Liver (tissue), 9 donors: ENCODE measurements around the gene P3H1. TPM values are rescaled to one million over a fixed set of nuclear protein-coding genes. Genes with fewer than 3 reads are reported as not detected.
"Not testable (repeated sequence)": the region's sequence is repeated elsewhere in the genome, so short reads cannot be mapped to it uniquely, and the experiment has no call there.

Experiments
- DNase-seq: peaks from one replicate; pipeline ENCODE4 v3.0.0-alpha.2; 2017; ENCODE audit warnings: low spot score
- H3K27ac ChIP-seq, 2 donors: one replicate each; pipeline ENCODE4 v1.7.0; 2013; ENCODE audit warnings: inconsistent platforms in 2 of 2, low read length in 2 of 2, control low read depth in 1 of 2, low read depth in 1 of 2, mild to moderate bottlenecking in 1 of 2
- H3K27me3 ChIP-seq, 4 donors: one replicate each; pipeline versions ENCODE4 v1.6.1 to v1.7.0; 2013; ENCODE audit warnings: low read length in 3 of 4, inconsistent platforms in 1 of 4, mild to moderate bottlenecking in 1 of 4, moderate library complexity in 1 of 4; ENCODE audit not compliant: control insufficient read depth in 4 of 4, insufficient read depth in 4 of 4
- H3K36me3 ChIP-seq, 4 donors: one replicate each; pipeline versions ENCODE4 v1.6.1 to v1.7.0; 2013; ENCODE audit warnings: low read length in 3 of 4, mild to moderate bottlenecking in 3 of 4, low read depth in 1 of 4, moderate library complexity in 1 of 4; ENCODE audit not compliant: control insufficient read depth in 4 of 4, insufficient read depth in 3 of 4
- H3K4me1 ChIP-seq, 4 donors: one replicate each; pipeline versions ENCODE4 v1.6.1 to v1.7.0; 2013; ENCODE audit warnings: low read length in 3 of 4, mild to moderate bottlenecking in 3 of 4, moderate library complexity in 1 of 4; ENCODE audit not compliant: control insufficient read depth in 4 of 4, insufficient read depth in 4 of 4
- H3K4me3 ChIP-seq, 3 donors: one replicate each; pipeline versions ENCODE4 v1.6.1 to v1.7.0; 2013; ENCODE audit warnings: low read length in 3 of 3, control low read depth in 1 of 3, low read depth in 1 of 3, mild to moderate bottlenecking in 1 of 3
- H3K9ac ChIP-seq, 2 donors: one replicate each; pipeline ENCODE4 v1.7.0; 2013; ENCODE audit warnings: low read length in 2 of 2, mild to moderate bottlenecking in 2 of 2, moderate library complexity in 2 of 2, control low read depth in 1 of 2, low read depth in 1 of 2
- H3K9me3 ChIP-seq, 4 donors: one replicate each; pipeline versions ENCODE4 v1.6.1 to v1.7.0; 2013; ENCODE audit warnings: low read length in 3 of 4; ENCODE audit not compliant: control insufficient read depth in 4 of 4
- CTCF ChIP-seq: fragments of 150-350 bp; IDR thresholded peaks from 2 replicates; pipeline ENCODE4 v1.5.1; 2017; ENCODE audit warnings: improper control_type of control experiment, low read depth, low read length; ENCODE audit not compliant: missing input control
- FOXA2 ChIP-seq: IDR thresholded peaks from 2 replicates; pipeline ENCODE4 v1.6.1; 2016; ENCODE audit warnings: antibody characterized with exemption
- HNF4A ChIP-seq, 2 donors: conservative IDR thresholded peaks; 2 replicates each; pipeline ENCODE4 v1.6.1; 2016; ENCODE audit warnings: antibody characterized with exemption in 2 of 2, mild to moderate bottlenecking in 2 of 2
- HNF4G ChIP-seq: IDR thresholded peaks from 2 replicates; pipeline ENCODE4 v1.6.1; 2016; ENCODE audit warnings: antibody characterized with exemption
- REST ChIP-seq: IDR thresholded peaks from 2 replicates; pipeline ENCODE4 v1.6.1; 2016; ENCODE audit warnings: antibody characterized with exemption, mild to moderate bottlenecking
- RXRA ChIP-seq, 2 donors: IDR thresholded peaks; 2 replicates each; pipeline ENCODE4 v1.6.1; 2017 to 2018; ENCODE audit warnings: antibody characterized with exemption in 2 of 2, mild to moderate bottlenecking in 1 of 2
- TAF1 ChIP-seq: conservative IDR thresholded peaks from 2 replicates; pipeline ENCODE4 v1.6.1; 2016; ENCODE audit warnings: antibody characterized with exemption, mild to moderate bottlenecking
- ZBTB33 ChIP-seq: IDR thresholded peaks from 2 replicates; pipeline ENCODE4 v1.6.1; 2016; ENCODE audit warnings: antibody characterized with exemption
- WGBS: extraction: QIAGEN DNeasy Blood & Tissue Kit; methylation state at CpG from one replicate; pipeline ENCODE4 v1.1.7; 2013; 5-methylcytosine and 5-hydroxymethylcytosine counted together
- polyA plus RNA-seq, 2 donors: library from polyadenylated mRNA; stranded (reverse) in 1 of 2; unstranded in 1 of 2; fragments of 200-250 nt in 1 of 2; fragments of >200 nt in 1 of 2; fragmentation: Nextera tagmentation in 1 of 2; extraction: Ambion mirVana in 1 of 2; gene quantifications; one replicate each; pipeline versions ENCODE4 v1.2.1 to v1.2.3, GENCODE V29; 2013 to 2015
- total RNA-seq, 2 donors: library from RNA; depleted of rRNA; stranded (reverse); fragments of >200 nt; gene quantifications; one replicate each; pipeline ENCODE4 v1.2.3, GENCODE V29; 2014
- donor health status: healthy.
- donor health status: healthy.
- donor health status: healthy.
- donor health status: healthy.
- donor health status: healthy.

Gene P3H1
- total and polyA plus RNA-seq, 4 donors, result 14.9 to 28.0 (median 22.7) TPM

DNA sequence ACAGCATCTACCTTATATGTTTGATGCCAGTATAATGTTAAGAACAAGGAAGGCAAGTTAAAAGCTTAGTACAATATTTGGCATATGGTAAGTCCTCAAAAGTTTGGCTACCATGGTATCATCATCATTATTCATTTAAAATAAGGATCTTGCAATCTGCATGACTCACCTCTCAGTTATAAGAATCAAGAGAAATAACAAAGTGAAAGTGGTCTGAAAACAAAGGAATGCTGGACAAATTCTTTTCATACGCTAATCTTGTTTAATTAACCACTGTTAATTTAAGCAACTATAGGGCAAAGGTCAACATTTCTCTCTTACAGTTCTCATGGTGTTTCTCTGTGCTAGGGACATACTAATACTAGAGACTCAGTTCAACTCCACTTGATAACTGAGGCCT lies 13.8 kb downstream of the P3H1 start (continued):
- no peak for TF ChIP-seq ZBTB33
- no peak for TF ChIP-seq HNF4G
- no peak for TF ChIP-seq RXRA (IDR thresholded peaks at IDR 0.05)
- TF ChIP-seq TAF1, result no peak

DNA sequence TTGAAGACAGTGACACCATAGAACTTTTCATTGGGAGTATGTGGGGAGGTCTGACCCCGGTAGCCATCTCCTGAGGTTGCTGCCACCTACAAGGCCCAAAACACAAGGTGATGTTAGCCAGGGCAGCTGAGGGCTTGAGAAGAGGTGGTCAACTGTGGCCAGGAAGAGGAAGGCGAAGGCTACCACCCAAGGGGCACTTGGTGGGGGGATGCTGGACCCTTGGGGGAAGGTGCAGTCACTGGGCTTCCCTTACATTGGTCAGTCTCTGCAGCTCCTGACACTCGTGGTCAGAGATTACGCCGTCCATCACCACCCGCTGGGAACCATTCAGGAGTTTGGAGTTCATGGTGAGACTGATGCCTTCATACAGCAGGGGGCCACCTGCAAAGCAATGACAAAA lies 14.5 kb downstream of the P3H1 start:
- peaks cover 15 to 75% (median 44%) of the 10 kb centered on the region in 4 donors for H3K36me3 ChIP-seq
- no peak overlapping the region for H3K4me3 ChIP-seq
- no peak overlapping the region for H3K9ac ChIP-seq
- H3K27ac ChIP-seq, result no peak overlapping the region
- no peaks in the 10 kb centered on the region for H3K27me3 ChIP-seq
- DNase-seq, result no peak
- TF ChIP-seq REST, result no peak
- TF ChIP-seq CTCF, result no peak
- no peak for TF ChIP-seq HNF4A (conservative IDR thresholded peaks at IDR 0.05)
- TF ChIP-seq FOXA2, result no peak
- H3K9me3 ChIP-seq, result no peaks in the 10 kb centered on the region
- WGBS, result 98% methylated on average over 6 of the region's 6 CpGs
- H3K4me1 ChIP-seq, result no peaks in the 10 kb centered on the region

DNA sequence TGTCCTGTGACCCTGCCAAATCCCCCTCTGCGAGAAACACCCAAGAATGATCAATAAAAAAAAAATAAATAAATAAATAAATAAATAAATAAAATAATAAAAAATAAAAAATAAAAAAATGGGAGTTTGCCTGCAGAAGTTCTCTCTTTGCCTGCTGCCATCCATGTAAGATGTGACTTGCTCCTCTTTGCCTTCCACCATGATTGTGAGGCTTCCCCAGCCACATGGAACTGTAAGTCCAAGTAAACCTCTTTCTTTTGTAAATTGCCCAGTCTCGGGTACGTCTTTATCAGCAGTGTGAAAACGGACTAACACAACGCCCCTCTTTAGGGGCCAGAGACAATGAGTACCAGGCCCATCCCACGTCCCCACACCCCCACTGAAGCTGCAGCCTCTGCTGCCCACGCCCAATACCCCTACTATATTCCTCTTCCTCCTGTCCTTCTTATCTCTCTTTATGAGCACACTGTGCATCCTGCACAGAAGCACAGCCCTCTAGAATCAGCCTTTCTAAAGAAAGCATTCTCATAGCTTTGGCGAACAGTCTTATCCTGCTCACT lies 15.2 kb downstream of the P3H1 start:
- 93% methylated on average over 8 of the region's 8 CpGs for WGBS
- H3K4me1 ChIP-seq, result not testable (repeated sequence)

More for the DNA sequence above, 15.2 kb downstream of the P3H1 start:
- H3K9ac ChIP-seq, DNase-seq, H3K4me3 ChIP-seq, H3K27me3 ChIP-seq, H3K27ac ChIP-seq, H3K9me3 ChIP-seq: not testable (repeated sequence)
- peaks cover 15 to 77% (median 45%) of the 10 kb centered on the region in 4 donors for H3K36me3 ChIP-seq
